Measurements from ENCODE around the gene HDLBP.
A peak's percentile ranks its signal among the peaks of the same experiment; 100 is the strongest.

Gene HDLBP

GRCh38 chr2:241275910-241276309 lies 39.6 kb downstream of the HDLBP start:
- no peak for DNase-seq (ENCODE audit: low read depth)

- DNase-seq (ENCODE audit: low read depth), result no peak
Observed at GRCh38 chr2:241275504-241275903, 40.0 kb downstream of the HDLBP start.

GRCh38 chr2:241274127-241274526 lies 41.3 kb downstream of the HDLBP start:
- no peak for DNase-seq (ENCODE audit: low read depth)

- no peak for DNase-seq (ENCODE audit: low read depth)
Observed at GRCh38 chr2:241273210-241274020, 42.1 kb downstream of the HDLBP start.

GRCh38 chr2:241272303-241273209 lies 42.9 kb downstream of the HDLBP start:
- DNase-seq (ENCODE audit: low read depth), result peak; percentile 25

- peak; percentile 18 for DNase-seq (ENCODE audit: low read depth)
Observed at GRCh38 chr2:241271706-241272302, 43.7 kb downstream of the HDLBP start.

GRCh38 chr2:241270531-241270930 lies 44.9 kb downstream of the HDLBP start:
- DNase-seq (ENCODE audit: low read depth), result no peak

- no peak for DNase-seq (ENCODE audit: low read depth)
Observed at GRCh38 chr2:241269707-241270520, 45.6 kb downstream of the HDLBP start.

- DNase-seq (ENCODE audit: low read depth), result no peak
Observed at GRCh38 chr2:241268716-241269445, 46.6 kb downstream of the HDLBP start.

- no peak for DNase-seq (ENCODE audit: low read depth)
Observed at GRCh38 chr2:241268306-241268705, 47.2 kb downstream of the HDLBP start.

- no peak for DNase-seq (ENCODE audit: low read depth)
Observed at GRCh38 chr2:241267249-241268067, 48.0 kb downstream of the HDLBP start.

- no peak for DNase-seq (ENCODE audit: low read depth)
Observed at GRCh38 chr2:241265506-241265905, 50.0 kb downstream of the HDLBP start.

GRCh38 chr2:241263061-241263460 lies 52.4 kb downstream of the HDLBP start:
- DNase-seq (ENCODE audit: low read depth), result no peak

- no peak for DNase-seq (ENCODE audit: low read depth)
Observed at GRCh38 chr2:241261628-241262027, 53.8 kb downstream of the HDLBP start.

GRCh38 chr2:241260911-241261310 lies 54.6 kb downstream of the HDLBP start:
- DNase-seq (ENCODE audit: low read depth), result no peak

- no peak for DNase-seq (ENCODE audit: low read depth)
Observed at GRCh38 chr2:241258505-241259280, 56.8 kb downstream of the HDLBP start.

GRCh38 chr2:241257419-241258032 lies 57.9 kb downstream of the HDLBP start:
- no peak for DNase-seq (ENCODE audit: low read depth)

- no peak for DNase-seq (ENCODE audit: low read depth)
Observed at GRCh38 chr2:241256168-241256545, 59.3 kb downstream of the HDLBP start.
